LNCaP clone FGC (cell line): ENCODE results near the gene TMPRSS5.

Source experiments
- DNase-seq: peaks from one replicate; pipeline ENCODE4 v3.0.0-alpha.2; 2011; ENCODE audit warnings: low read depth
- H3K4me3 ChIP-seq: 2 replicates; pipeline ENCODE4 v1.5.1; 2011; ENCODE audit warnings: mild to moderate bottlenecking, low read depth, low read length, control low read depth
- TF ChIP-seq, protein P1 (sequence below): IDR thresholded peaks from 2 replicates; pipeline ENCODE4 v1.5.1; 2012; ENCODE audit warnings: mild to moderate bottlenecking; ENCODE audit not compliant: control insufficient read depth, insufficient read depth; ENCODE audit errors: extremely low read depth

Gene TMPRSS5

DNA sequence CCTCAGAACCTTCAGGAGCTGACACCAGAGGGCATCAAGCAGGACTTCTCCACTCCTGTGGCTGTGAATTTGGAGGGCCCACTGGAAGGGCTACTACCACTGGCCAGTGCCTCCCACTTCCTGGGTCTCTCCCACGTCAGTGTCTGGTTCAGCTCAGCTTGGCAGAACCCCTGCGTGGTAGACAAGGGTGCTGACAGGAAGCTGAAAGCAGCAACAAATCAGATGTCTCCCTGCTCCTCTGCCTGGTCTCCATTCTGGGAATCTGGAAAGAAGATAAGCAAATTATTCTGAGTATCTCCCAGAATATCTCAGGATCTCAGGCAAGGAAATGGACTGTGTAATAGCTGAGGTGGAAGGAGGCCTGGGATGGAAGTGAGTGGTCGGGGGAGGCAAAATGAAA, 61.5 kb downstream of the TMPRSS5 start:
- no peak overlapping the region for H3K4me3 ChIP-seq
- no peak for DNase-seq
- TF ChIP-seq, protein P1, sequence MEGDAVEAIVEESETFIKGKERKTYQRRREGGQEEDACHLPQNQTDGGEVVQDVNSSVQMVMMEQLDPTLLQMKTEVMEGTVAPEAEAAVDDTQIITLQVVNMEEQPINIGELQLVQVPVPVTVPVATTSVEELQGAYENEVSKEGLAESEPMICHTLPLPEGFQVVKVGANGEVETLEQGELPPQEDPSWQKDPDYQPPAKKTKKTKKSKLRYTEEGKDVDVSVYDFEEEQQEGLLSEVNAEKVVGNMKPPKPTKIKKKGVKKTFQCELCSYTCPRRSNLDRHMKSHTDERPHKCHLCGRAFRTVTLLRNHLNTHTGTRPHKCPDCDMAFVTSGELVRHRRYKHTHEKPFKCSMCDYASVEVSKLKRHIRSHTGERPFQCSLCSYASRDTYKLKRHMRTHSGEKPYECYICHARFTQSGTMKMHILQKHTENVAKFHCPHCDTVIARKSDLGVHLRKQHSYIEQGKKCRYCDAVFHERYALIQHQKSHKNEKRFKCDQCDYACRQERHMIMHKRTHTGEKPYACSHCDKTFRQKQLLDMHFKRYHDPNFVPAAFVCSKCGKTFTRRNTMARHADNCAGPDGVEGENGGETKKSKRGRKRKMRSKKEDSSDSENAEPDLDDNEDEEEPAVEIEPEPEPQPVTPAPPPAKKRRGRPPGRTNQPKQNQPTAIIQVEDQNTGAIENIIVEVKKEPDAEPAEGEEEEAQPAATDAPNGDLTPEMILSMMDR: no peak

DNA sequence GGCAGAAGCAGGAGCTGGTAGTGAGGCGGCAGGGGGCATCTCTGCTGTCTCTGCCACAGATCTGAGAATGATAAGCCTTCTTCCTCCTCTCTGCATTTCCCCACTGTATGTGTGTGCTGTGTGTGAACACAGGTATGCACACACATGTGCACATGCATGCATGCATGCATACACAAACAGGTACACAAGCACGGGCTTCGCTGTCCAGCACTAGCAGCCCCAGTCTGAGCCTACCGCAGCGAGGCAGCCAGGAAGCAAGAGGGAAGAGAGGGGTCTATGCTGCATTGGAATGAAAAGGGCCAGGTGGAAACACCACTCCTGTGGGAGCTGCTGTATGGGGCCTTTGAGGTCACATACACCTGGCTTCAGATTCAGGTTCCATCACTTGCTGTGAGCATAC, 62.4 kb downstream of the TMPRSS5 start:
- TF ChIP-seq, protein P1: no peak
- no peak for DNase-seq
- H3K4me3 ChIP-seq: no peak overlapping the region

DNA sequence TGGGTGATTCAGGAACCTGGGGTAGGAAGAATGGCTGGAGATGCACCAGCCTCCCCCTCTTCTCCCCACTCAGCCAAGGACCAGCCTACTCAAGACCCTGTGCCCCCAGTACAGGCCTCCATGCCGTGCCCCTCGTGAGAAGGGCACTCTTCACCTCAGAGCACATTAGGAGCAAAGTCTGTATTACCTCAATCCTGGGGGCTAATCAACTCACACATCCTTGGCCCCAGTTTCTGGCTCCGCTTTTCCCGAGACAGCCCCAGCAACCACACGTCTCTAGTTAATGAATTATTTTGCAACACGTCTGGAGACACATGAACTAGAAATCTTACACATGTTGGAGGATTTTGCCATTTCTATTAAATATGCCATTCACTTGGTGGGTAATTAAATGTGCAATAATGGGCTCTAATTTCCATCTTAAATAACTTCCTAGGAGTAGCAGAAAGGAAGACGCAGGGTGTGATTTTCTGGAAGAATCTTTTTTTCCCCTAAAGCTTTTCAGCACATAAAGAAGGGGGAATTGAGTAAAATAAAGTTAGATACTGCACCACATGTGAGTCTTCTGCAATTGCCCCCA, 63.0 kb downstream of the TMPRSS5 start:
- TF ChIP-seq, protein P1: no peak
- DNase-seq: no peak
- no peak overlapping the region for H3K4me3 ChIP-seq

DNA sequence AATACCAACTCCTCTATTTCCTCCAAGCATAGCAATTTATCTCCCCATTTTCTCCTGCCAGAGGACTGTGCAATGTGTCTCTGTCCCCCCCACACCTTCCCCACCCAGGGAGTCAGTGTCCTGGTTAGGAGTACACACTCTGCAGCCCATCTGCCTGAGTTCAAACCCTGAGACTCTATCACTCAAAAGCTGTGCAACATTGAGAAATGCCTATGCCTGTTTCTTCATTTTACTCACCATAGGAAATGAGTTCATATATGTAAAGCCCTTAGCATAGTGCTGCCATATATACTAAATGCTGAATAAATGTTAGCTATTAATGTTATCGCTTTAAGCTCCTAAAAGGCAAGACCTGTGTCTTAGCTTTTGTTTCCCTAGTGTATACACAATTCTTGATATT, 64.0 kb downstream of the TMPRSS5 start:
- TF ChIP-seq, protein P1: no peak
- no peak overlapping the region for H3K4me3 ChIP-seq
- DNase-seq: no peak

DNA sequence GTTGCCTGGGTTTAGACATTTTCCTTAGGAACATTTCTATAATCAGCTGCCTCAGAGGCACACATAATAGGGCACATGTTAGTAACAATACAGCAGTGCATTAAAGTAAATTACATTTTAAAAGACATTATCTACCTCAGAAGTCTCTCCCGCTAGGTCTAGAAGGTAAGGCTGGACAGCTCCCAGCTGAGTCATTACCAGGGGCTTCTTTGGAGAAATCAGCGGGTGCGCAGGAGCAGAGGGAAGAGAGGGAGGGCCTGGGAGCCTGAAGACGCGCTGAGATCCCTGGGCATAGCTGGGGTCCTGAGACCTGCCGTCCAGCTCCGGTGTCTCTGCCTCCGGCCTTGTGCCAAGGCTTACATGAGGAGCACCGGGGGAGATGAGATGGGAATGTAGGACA, 67.7 kb downstream of the TMPRSS5 start:
- TF ChIP-seq, protein P1: no peak
- H3K4me3 ChIP-seq: no peak overlapping the region
- DNase-seq: no peak

DNA sequence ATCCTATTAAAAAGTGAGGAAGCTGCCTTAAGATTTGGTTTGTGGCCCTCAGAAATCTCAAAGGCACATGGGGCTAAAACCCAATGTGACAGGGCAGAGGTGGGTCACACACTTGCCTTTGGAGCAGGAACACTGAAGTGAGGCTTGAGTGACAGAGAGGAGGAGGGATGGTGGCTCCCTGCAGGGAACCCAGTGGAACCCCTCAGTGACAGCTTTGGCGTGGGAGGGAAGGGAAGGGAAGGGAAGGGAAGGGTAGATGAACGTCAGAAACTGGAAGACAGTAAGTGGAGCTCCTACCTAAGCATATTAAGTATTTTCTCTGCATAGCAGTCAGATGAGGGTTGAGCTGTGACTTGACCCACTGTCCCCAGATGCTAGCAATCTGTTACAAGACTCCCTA, 68.5 kb downstream of the TMPRSS5 start:
- no peak for DNase-seq
- TF ChIP-seq, protein P1: no peak
- no peak overlapping the region for H3K4me3 ChIP-seq
